ENCODE measurements around the gene ZMAT5.
A peak's percentile ranks its signal among the peaks of the same experiment; 100 is the strongest.

ZMAT5 gene

DNA sequence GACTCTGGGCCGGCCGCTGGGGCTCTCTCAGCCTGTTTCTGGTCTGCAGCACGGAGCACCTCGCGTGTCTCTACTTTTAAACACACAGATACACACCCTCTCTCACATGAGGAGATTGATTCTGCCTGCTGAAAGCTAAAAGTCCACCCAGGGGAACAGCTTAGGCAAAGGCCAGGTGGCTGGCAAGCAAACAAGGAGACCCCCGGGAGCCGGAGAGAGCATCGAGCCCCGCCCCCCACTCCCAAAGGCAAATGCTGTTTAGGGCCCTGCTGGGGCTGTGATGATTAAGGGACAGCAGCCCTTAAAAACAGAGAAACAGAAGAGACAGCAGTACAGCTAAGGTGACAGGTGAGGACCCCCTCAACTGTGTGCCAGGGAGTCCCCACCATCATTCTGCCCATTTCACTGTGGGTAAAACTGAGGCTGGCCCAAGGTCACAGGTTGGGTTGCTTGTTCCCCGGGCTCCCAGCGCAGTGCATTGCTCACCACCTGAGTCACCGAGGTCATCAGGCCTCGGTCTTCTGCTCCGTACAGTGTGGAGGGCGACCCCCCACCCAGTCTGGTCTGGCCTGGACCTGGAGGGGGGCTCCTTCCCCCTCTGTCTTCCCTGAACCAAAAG lies 40.2 kb downstream of the ZMAT5 start:
- DNase-seq: no peak

DNA sequence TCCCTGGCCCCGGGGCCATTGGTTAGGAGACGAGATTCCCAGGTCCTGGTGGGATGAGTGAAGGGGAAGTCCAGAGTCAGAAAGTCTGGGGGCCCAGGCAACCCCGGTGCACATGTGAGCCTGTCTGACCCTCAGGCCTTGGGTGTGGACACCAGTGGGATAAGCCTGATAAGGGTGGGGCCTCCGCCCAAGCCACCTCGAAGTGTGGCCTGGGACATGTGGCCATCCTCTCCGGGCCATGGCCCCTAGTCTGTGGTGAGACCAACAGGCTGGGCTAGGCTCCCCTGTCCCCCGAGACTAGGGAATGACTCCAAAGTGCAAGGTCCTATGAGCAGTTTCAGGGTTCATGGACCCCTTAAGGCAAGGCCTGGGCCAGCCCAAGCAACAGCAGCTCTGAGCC lies 40.7 kb downstream of the ZMAT5 start:
- DNase-seq: no peak

DNA sequence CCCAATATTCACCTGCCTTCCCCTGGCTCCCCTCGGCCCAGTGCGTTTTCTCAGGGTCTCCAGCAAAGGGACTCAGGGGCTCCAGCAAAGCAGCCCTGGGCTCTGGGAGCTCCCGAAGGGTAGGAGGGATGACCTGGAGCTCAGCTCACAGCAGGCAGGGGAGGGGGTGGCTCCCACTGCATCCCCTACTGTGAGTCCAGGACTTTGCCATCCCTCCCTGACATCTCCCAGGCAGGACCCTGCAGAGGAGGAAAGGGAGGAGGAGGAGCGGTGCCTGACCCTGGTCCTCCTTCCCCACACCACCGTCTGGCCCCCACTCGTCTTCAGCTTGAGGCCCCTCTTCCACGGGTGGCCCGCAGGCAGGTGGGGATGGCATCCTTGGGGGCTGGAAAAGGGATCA lies 42.0 kb downstream of the ZMAT5 start:
- no peak for DNase-seq

DNA sequence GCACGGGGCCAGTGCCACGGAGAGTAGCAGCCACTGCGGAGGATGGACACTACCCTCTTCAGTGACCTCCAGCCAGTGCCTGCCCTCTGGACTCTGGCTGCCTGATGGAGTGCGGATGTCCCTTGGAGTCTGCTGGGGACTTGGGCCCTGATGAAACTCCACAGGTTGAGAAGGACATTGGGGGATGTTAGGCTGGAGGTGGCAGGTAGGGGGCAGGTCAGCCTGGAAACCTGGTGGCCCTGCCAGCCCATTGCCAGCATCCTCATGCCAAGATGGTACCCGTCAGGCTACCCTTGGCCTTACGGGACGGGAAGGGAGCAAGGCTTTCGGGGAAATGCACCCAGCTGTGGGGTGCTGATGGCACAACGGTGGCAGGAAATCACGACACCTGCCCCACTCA lies 43.0 kb downstream of the ZMAT5 start:
- DNase-seq: no peak

DNA sequence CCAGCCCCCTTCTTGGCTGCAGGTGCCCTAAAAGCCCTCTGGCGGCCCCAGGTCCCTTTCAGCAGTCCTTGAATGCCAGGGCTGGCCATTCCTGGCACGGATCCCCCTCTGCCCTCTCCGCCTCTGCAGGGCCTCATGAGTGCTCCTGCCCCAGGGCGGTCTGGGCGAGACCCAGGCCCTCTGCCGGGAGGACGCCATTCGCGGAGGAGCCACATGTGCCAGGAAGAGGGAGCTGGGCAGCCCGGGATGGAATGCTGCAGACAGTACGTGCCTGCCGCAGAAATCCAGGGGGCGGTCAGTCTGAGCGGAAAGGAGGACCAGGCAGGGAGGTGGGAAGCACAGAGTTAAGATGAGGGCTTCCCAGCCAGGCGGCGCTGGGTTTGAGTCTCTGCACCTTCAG lies 44.2 kb downstream of the ZMAT5 start:
- no peak for DNase-seq

DNA sequence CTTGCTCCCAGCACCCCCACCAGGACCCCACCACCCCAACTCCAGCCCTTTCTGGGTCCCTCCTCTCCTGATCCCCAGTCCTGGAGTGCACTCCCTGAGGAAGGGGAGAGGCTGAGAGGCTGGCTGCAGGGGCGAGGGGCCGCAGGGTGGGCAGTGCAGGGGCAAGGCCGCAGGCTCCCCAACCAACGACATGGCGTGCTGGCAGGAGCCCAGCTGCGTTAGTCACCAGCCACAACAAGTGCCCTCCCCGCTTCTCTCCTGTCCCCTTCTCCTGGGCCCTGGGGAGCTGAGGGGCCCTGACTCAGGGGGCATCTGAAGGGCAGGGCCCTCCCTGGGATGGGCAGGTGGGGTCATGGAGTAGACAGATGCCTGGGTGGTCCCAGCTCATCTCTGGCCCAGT lies 44.7 kb downstream of the ZMAT5 start:
- no peak for DNase-seq

DNA sequence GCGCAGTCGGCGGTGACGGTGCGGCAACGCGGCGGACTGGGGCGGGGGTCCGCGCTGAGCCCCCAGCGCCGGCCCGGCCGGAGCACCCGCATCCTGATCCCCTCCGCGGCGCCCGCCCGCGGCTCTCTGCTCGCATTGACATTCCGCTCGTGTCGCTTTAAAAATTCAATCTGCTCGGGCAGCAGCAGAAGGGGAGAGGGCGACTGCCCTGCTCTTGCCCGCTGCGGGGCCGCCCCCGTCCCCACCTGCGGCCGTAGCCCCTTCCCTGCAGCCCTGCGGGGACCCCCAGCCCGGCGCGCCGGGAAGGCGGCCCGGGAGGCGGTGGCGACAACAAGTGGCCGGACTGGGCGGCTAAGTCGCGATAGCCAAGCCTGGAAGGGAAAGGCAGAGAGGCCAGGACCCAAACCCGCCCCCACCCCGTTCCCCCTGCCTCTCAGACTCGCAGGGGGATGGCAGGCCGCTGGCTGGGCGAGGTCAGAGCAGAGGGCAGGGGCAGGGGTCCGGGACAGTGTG lies 45.9 kb downstream of the ZMAT5 start:
- DNase-seq: no peak

DNA sequence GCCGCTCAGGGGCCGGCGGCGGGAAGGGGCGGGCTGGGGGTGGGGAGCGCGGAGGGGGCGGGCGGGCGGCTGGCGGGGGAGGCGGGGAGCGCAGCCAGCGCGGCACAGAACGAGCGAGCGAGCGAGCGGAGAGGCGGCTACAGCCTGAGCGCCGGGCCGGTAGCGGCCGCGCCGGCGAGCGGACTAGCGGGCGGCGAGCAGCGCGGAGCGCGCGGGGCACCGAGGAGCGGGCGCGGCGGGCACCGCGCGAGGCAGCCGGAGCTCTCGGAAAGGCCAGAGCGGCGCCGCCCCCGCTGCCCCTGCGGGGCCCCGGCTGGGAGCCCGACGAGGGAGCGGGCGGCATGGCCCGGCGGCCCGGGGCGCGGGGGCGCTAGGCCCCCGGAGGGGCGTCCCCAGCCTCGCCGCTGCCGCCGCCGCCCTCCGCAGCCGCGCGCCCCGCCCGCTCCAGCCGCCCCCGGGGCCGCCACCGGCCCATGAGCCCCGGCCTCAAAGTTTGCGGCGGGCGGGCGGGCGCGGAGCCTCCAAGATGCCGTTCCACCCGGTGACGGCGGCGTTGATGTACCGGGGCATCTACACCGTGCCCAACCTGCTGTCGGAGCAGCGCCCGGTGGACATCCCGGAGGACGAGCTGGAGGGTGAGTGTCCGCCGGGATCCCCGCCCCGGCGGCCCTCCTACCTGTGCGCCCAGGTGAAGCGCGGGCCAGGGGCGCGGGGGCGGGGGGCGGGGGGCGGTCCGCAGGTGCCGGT lies 46.7 kb downstream of the ZMAT5 start, which contains the start of gene CABP7:
Gene CABP7 (plus strand): TSS at position 105 of the 747 bp plus-strand sequence. CDS start 422 bp downstream, at position 527.
- no peak for DNase-seq

DNA sequence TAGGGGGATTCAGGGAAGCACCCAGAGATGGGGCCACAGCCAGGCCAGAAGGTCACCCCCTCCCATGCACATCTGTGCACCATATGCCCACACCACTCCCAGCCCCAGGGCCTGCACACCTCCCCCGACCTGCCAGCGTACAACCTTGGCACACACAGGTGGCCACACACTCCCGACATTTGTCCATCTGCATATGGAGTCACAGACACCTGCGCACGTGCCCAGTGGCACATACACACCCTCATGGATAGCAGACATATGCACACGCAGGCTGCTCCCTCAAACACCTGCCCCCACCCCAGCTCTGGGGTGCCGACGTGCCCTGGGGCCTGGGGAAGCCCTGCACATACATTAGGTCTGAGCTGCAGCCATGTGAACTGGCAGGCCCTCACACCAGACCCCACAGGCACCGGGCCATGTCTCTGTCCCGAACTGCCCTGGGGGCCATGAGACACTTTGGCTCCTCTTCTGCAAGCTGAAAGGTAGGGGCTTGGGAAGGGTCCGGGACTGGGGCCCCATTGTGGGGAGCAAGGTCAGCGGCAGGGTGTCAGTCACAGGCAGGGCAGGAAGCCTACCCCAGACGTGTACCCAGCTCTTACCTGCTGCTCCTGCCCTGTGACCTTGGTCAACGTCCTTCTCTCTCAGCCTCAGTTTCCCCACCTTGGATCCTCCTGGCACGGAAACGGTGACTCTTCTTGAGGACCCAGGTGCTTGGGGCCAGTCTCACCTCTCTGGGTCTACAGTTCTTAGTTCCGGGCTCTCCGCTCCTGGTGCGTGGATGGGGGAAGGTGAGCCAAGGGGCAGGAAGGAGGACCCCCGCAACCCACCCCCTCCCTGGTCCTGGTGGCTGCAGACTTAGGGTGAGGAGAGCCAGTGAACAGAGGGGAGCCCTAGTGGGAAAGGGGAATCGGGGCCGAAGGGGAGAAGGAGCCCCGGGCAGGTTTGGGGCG lies 47.6 kb downstream of the ZMAT5 start:
- DNase-seq: no peak

DNA sequence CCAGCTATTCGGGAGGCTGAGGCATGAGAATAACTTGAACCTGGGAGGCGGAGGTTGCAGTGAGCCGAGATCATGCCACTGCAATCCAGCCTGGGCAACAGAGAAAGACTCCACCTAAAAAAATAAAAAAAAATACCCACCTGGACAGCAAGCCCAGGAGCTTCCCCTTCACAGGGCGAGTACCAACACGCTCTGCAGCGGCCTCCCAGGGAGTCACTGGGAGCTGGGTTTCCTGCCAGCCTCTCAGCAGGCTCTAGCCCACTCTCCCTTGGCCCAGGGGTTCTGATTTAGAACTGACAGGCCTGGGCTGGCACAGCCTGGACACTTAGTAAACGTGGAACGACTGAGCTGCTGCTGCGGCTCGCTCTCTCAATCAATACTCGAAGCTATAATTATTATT lies 49.0 kb downstream of the ZMAT5 start:
- DNase-seq: no peak

DNA sequence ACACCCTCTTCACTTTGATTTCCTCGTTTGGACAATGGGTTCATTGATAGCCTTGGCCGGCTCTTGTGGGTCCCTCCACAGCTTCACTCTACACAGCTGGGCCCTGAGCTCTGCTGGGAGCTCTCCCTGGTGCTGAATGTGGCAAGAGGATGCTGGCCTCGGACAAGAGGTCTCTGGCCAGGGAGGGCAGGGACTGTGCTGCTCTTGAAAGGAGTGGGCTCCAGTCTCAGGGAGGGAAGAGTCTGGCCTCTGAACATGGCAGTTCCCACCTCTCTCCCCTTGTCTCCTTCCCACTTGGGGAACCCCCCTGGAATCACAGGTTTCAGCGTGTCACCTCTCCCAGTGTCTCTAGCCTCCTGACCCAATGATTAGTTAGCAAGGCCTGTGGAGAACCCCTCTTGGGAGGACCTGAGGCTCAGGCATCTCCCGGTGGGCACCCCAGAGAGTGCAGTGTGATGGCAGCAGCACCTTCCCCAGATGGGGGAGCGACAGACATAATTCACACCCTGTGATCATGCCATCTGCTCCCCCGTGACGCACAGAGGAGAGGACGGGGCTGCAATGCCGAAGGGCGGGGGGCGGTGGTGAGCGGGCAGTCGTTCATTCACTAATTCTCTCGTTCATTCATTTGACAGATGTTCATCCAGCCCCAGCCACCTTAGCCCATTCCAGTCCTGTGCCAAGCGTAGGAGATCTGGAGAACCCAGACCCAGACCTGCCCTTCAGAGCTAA lies 49.8 kb downstream of the ZMAT5 start:
- DNase-seq: peak; percentile 38

DNA sequence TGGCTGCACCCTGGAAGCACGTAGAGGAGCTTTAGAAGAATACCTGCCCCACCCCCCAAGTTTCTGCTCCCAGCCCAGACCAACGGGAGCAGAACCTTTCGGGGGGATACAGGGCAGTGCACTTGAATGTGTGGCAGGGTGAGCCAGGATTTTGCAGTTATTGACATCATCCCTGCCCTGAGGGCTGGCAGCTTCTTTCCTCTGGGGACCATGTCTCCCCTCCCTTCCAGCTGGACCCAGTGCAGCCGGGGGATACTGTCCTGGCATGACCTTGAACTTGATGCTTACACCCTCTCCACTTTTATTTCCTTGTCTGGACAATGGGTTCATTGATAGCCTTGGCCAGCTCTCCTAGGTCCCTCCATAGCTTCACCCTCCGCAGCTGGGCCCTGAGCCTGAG lies 51.1 kb downstream of the ZMAT5 start:
- DNase-seq: no peak

DNA sequence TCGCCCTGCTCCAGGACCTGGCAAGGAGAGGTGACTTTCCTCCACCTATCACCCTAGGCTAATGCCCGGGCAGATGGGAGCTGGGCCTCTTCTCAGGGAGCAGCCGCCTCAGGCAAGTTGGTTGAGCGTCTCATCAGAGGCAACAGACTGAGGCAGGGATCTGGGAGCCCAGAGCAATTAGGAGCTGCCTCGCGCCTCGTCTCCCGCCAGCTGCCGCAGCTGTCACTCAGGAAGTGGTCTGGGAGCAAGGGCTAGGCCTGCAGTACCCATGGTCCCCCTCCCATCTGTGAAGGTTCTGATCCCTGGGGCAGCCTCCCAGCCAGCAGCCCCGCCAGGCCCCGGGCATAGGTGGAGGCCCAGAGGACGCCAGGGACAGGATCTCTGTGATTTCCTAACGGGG lies 51.6 kb downstream of the ZMAT5 start:
- no peak for DNase-seq

DNA sequence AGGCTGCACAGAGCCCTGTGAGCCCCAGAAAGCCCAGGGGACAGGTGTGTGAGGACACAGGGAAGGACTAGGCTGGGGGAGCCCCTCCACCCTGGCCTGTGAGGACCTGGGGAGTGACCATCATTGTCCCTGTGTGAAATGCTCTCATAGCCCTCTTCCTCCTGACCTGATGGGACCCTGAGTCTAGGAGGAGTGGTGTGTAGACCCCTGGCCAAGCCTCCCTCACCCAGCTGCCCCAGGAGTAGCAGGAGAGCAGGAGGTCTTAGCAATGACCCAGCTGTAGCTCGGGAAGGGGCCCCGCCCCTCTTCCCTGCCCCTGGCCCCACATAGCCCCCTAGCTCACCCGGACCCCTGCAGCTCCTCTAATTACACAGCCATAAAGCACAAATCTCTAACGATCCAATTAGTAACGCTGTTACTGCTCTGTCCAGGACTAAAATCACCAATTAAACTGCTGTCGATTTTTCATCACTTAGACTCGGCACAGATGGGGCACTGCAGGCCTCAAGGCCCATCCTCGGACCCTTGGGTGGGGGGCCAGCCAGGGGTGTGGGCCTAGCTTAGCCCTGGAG lies 53.6 kb downstream of the ZMAT5 start:
- no peak for DNase-seq

DNA sequence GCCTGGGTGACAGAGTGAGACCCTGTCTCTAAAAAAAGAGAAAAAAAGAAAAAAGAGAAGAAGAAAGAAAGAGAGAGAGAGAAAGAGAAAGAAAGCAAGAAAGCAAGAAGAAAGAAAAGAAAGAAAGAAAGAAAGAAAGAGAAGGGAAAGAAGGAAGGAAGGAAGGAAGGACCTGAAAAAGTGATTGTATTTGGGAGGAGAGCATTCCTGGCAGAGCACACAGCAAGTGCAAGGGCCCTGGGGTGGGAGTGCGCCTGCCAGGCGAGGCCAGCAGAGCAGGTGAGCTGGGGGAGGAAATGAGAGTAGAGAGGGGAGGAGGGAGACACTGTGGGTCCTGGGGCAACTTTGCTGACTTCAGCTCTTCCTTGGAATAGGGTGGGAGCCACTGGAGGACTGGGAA lies 54.7 kb downstream of the ZMAT5 start:
- no peak for DNase-seq

DNA sequence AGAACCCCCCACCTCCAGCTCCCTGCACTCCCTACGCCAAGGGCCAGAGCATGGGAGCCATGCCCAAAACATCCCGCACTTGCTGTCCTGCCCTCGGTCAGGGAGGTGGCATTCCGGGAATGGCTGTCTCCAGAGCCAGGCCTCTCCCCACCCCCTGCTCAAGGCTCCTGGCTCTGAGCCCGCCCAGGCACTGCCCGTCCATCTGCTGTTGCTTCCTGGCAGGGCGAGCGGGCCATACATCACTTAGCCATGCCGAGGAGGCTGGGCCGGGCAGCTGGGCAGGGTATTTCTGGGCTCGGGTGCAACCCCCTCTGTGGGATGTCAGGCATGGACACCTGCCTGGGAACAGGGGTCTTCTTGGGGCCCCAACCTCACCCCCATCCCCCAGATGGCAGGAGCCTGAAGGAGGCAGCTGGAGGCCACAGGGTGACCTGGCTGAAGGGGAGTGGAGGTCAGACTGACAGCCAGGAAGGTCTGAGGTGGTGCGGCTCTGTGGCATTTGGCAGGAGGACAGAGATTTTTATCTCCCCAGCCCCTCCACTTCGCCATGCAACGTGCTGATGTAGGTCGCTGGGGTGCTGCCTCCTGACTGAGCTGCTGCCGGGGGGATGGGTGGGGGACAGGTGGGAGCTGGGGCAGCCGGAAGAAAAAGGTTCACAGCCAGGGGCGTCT lies 55.7 kb downstream of the ZMAT5 start:
- DNase-seq: no peak

DNA sequence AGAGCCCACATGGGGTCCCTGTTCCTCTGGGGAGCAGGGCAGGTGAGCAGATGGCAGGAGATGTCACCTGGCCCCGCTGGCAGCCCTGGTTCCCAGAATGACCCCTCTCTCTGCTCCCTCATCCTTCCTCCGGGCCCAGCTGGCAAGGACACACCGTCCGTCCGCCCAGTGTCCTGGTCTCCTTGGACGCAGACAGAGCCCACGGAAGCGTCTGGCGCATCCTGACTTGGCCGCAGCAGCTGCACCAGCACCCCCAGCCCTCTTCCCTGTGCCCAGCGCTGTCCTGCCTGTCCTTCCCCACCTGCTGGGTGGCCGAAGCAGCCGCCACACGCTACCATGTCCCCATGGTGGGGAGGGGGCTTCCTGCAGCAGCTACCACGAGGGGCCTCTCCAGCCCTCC lies 56.6 kb downstream of the ZMAT5 start:
- no peak for DNase-seq

DNA sequence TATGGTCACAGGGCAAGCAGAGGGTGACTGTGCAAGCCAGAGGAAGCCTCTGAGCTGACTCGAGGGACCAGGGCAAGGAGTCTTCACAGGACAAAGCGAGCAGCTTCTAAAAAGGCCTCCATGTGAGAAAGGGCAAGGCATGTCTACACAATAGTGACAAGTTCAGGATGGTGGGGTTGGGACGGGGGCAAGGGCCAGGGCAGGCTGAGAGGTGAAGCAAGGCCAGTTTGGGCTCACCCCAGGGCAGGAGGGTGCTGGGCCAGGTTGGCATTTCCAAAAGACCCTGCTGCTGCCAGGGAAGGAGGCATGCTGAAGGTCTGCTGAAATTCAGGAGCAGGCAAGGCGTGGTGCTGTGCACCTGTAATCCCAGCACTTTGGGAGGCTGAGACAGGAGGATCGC lies 59.3 kb downstream of the ZMAT5 start:
- no peak for DNase-seq

DNA sequence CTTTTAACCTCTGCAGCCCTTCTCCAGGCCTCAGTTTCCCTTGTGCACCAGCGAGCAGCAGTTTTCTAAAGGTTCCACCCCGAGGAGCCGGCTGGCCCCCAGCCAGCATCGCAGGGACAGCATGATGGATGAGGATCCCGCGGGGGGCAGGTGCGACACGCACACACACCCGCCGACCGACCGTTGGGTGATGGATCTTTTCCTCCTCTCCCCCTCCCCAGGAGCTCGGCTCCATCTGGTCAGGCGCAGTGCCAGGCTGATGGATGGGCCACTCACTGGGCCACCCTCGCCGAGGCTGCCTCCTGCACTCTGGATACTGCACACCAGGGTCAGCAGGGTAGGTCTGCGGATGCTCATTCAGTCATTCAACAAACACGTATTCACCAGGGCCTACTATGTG lies 59.8 kb downstream of the ZMAT5 start:
- DNase-seq: no peak

DNA sequence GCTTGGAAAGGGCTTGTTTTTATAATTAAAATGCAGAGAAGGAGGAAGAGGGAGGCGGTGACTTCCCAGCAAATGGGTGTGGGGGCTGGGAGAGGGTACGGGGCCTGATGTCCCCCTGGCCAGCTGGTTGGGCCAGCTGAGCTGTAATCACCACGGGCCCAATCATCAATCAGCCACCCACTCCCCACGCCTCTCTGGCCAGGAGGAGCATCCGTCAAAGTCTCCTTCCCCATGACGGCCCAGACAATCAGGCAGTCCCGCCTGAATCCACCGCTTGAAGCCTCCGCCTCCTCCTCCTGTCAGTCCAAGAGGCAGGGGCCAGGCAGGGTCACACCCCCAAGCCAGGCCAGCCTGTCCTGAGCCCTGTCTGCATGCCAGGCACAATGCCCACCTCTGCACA lies 60.3 kb downstream of the ZMAT5 start:
- DNase-seq: no peak

DNA sequence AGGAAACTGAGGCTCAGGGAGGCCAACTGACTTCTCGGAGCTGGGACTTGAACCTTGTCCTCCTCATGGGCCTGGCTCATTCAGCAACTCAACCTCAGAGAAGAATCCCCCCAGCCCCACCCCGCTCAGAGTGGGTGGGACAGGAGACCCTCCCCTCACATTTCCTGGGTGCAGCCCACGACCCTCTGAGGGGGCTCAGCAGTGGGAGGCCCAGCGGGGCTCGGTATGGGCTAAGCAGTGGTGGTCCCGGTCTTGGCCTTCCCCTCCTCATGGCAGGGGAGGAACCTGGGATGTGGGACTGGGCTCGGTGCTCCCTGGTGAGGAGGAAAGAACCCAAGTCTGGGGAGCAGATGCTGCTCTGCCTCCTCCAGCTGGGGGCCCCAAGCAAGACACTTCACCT lies 61.2 kb downstream of the ZMAT5 start:
- no peak for DNase-seq
